Activated CD4-positive, alpha-beta T cell treated with anti-CD3 and anti-CD28 coated beads, Interleukin-2, amount 50 U/mL, for 16 hours (primary cell): ENCODE results near the gene ANKRD10.

ENCODE experiments used
- DNase-seq: peaks from one replicate; pipeline ENCODE4 v3.0.0-alpha.2; 2020

Gene ANKRD10

DNA sequence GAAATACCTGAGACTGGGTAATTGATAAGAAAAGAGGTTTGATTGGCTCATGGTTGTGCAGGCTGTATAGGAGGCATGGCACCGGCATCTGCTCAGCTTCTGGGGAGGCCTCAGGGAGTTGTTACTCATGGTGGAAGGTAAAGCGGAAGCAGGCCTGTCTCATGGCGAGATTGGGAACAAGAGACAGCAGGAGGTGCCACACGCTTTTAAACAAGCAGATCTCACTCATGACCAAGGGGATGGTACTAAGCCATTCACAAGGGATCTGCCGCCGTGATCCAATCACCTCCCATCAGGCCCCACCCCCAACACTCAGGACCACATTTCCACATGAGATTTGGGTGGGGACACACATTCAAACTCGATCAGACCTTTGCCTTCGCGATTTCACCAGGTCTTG, 86.2 kb downstream of the ANKRD10 start:
- no peak for DNase-seq
